ENCODE results near the gene ROCK2. TPM values are rescaled to one million over a fixed set of nuclear protein-coding genes. Genes with fewer than 3 reads are reported as not detected.

Gene ROCK2
- total and polyA plus RNA-seq, 2 donors (not counting 1 experiment from before 2014, with no cell fraction given): 2.3 to 30.2 TPM

DNA sequence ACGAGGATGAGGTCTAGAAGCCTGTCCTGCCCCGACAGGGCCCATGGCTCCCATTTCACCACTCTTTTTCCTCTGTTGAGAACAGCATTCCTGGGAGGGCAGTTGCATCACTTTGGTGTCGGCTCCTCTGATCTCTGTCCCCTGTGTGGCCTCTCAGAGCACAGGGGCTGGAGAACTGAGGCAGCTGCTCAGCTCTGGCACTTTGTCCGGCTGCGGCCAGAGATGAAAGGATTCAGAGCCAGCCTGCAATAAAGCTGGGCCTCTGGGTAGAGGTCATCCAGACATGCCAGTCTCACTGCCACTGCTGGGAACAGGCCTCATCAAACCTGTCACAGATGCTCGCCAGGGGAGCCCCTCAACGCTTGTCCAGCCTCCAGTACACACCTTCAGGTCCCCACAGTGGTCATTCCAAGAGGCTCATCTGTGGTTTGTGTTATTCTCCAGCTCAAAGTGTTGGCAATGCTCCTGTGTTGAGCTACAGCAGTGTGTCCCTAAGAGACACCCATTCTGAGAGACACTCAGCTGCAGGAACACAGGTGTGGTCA, 13.1 kb upstream of the ROCK2 start:
- Histone ChIP-seq H3K27me3 (replicated peaks in 1 of 4; ENCODE audit: control extremely low read depth in 1 of 4, control insufficient read depth in 3 of 4, insufficient read depth in 4 of 4, low read length in 3 of 4) (peaks cover 0 to 2% (median 0%) of the 10 kb centered on the region in 4 experiments), H3K4me2 (replicated peaks; ENCODE audit: low read depth, low read length, poor library complexity, severe bottlenecking) (no peak overlapping the region), H3K36me3 (replicated peaks in 1 of 2; ENCODE audit: control extremely low read depth in 1 of 2, control insufficient read depth in 1 of 2, extremely low read depth in 1 of 2, insufficient read depth in 2 of 2, low read length in 1 of 2) (no peaks in the 10 kb centered on the region), H3K79me2 (ENCODE audit: control insufficient read depth, insufficient read depth, low read length) (no peaks in the 10 kb centered on the region), H3K9me3 (ENCODE audit: control extremely low read depth in 1 of 3, control insufficient read depth in 2 of 3, insufficient read depth in 1 of 3, low read length in 2 of 3) (no peaks in the 10 kb centered on the region), H3K9ac (ENCODE audit: low read length) (no peak overlapping the region), H2AFZ (ENCODE audit: insufficient read depth, low read depth, low read length, poor library complexity, severe bottlenecking) (no peak overlapping the region), H4K20me1 (ENCODE audit: control insufficient read depth, insufficient read depth, low read length, poor library complexity, severe bottlenecking) (no peaks in the 10 kb centered on the region), H3K4me1 (ENCODE audit: control insufficient read depth in 2 of 2, insufficient read depth in 2 of 2, low read length in 2 of 2) (no peaks in the 10 kb centered on the region), H3K27ac (ENCODE audit: low read length in 2 of 2) (no peak overlapping the region), H3K4me3 (ENCODE audit: control extremely low read depth in 1 of 5, extremely low read depth in 1 of 5, insufficient read depth in 1 of 5, low read depth in 2 of 5, low read length in 4 of 5) (no peak overlapping the region)
- CTCF ChIA-PET: no interaction called here
- DNase-seq: no peak
- Mint-ChIP-seq H3K27me3 (no peaks in the 10 kb centered on the region), H3K9me3 (ENCODE audit: insufficient read depth) (no peaks in the 10 kb centered on the region), H3K27ac (no peak overlapping the region), H3K4me3 (no peak overlapping the region), H3K4me1 (no peaks in the 10 kb centered on the region)
- TF ChIP-seq, protein P1, sequence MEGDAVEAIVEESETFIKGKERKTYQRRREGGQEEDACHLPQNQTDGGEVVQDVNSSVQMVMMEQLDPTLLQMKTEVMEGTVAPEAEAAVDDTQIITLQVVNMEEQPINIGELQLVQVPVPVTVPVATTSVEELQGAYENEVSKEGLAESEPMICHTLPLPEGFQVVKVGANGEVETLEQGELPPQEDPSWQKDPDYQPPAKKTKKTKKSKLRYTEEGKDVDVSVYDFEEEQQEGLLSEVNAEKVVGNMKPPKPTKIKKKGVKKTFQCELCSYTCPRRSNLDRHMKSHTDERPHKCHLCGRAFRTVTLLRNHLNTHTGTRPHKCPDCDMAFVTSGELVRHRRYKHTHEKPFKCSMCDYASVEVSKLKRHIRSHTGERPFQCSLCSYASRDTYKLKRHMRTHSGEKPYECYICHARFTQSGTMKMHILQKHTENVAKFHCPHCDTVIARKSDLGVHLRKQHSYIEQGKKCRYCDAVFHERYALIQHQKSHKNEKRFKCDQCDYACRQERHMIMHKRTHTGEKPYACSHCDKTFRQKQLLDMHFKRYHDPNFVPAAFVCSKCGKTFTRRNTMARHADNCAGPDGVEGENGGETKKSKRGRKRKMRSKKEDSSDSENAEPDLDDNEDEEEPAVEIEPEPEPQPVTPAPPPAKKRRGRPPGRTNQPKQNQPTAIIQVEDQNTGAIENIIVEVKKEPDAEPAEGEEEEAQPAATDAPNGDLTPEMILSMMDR (IDR thresholded peaks at IDR 0.05): no peak
- TF ChIP-seq EZH2 (IDR thresholded peaks at IDR 0.05; ENCODE audit: borderline replicate concordance, insufficient read depth, low read depth, low read length, poor library complexity, severe bottlenecking): no peak
- no peak for ATAC-seq (ENCODE audit: low read depth)
- 93% methylated on average over 7 of the region's 7 CpGs for WGBS (ENCODE audit: insufficient coverage)
- intact Hi-C loops (cut with micrococcal nuclease): no loop called here
- POLR2A ChIA-PET: no interaction called here

DNA sequence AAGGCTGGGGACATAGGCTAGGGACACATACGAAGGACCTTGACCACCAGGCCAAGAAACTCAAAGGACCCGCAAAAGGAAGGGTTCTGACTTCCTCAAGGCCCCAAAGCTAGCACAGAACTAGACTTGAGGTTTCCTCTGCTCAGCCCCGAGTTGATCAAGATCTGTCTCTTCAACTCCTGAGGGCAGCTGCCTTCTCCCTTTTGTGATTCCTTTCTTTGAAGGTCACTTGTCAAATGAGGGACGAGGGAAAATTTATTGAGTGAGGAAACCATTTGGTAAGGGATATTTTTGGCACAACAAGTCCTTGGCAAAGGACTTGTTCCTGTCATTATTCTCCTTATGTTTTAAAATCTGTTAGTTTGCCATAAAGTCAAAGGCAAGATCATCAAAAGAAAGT, 12.3 kb upstream of the ROCK2 start:
- Histone ChIP-seq H3K9ac (ENCODE audit: low read length) (no peak overlapping the region), H3K27me3 (replicated peaks in 1 of 4; ENCODE audit: control extremely low read depth in 1 of 4, control insufficient read depth in 3 of 4, insufficient read depth in 4 of 4, low read length in 3 of 4) (peaks cover 0 to 2% (median 0%) of the 10 kb centered on the region in 4 experiments), H3K4me3 (ENCODE audit: control extremely low read depth in 1 of 5, extremely low read depth in 1 of 5, insufficient read depth in 1 of 5, low read depth in 2 of 5, low read length in 4 of 5) (no peak overlapping the region), H3K27ac (ENCODE audit: low read length in 2 of 2) (no peak overlapping the region), H3K36me3 (replicated peaks in 1 of 2; ENCODE audit: control extremely low read depth in 1 of 2, control insufficient read depth in 1 of 2, extremely low read depth in 1 of 2, insufficient read depth in 2 of 2, low read length in 1 of 2) (no peaks in the 10 kb centered on the region), H3K4me2 (replicated peaks; ENCODE audit: low read depth, low read length, poor library complexity, severe bottlenecking) (no peak overlapping the region), H3K79me2 (ENCODE audit: control insufficient read depth, insufficient read depth, low read length) (no peaks in the 10 kb centered on the region), H4K20me1 (ENCODE audit: control insufficient read depth, insufficient read depth, low read length, poor library complexity, severe bottlenecking) (no peaks in the 10 kb centered on the region), H3K4me1 (ENCODE audit: control insufficient read depth in 2 of 2, insufficient read depth in 2 of 2, low read length in 2 of 2) (no peaks in the 10 kb centered on the region), H2AFZ (ENCODE audit: insufficient read depth, low read depth, low read length, poor library complexity, severe bottlenecking) (no peak overlapping the region), H3K9me3 (ENCODE audit: control extremely low read depth in 1 of 3, control insufficient read depth in 2 of 3, insufficient read depth in 1 of 3, low read length in 2 of 3) (no peaks in the 10 kb centered on the region)
- H3K4me3 Mint-ChIP-seq: no peak overlapping the region
- ChIA-PET POLR2A (no interaction called here), CTCF (no interaction called here)
- WGBS (ENCODE audit: insufficient coverage): 32% methylated on average over 3 of the region's 4 CpGs
- no peak for TF ChIP-seq EZH2 (IDR thresholded peaks at IDR 0.05; ENCODE audit: borderline replicate concordance, insufficient read depth, low read depth, low read length, poor library complexity, severe bottlenecking)
- intact Hi-C loops (cut with micrococcal nuclease): no loop called here
- ATAC-seq (ENCODE audit: low read depth) (no peak), DNase-seq (no peak)
- H3K27me3 Mint-ChIP-seq: no peaks in the 10 kb centered on the region
- H3K9me3 Mint-ChIP-seq (ENCODE audit: insufficient read depth): no peaks in the 10 kb centered on the region
- no peak overlapping the region for H3K27ac Mint-ChIP-seq
- H3K4me1 Mint-ChIP-seq: no peaks in the 10 kb centered on the region
